Measurements from ENCODE around the gene CADM2.

Gene CADM2

GRCh38 chr3:85037203-85037602, 78.4 kb downstream of the CADM2 start:
- no peak for TF ChIP-seq CTCF (IDR thresholded peaks at IDR 0.05; ENCODE audit: low read length, missing control alignments)
- H3K4me3 ChIP-seq (replicated peaks; ENCODE audit: low read depth, low read length), result no peak overlapping the region
- no peak for DNase-seq (ENCODE audit: low read depth)

GRCh38 chr3:85041001-85041400, 82.2 kb downstream of the CADM2 start:
- no peak overlapping the region for H3K4me3 ChIP-seq (replicated peaks; ENCODE audit: low read depth, low read length)
- TF ChIP-seq CTCF (IDR thresholded peaks at IDR 0.05; ENCODE audit: low read length, missing control alignments), result no peak
- DNase-seq (ENCODE audit: low read depth), result no peak

GRCh38 chr3:85041562-85042055, 82.8 kb downstream of the CADM2 start:
- no peak for DNase-seq (ENCODE audit: low read depth)
- H3K4me3 ChIP-seq (replicated peaks; ENCODE audit: low read depth, low read length), result no peak overlapping the region
- TF ChIP-seq CTCF (IDR thresholded peaks at IDR 0.05; ENCODE audit: low read length, missing control alignments), result no peak

GRCh38 chr3:85050821-85051220, 92.0 kb downstream of the CADM2 start:
- H3K4me3 ChIP-seq (replicated peaks; ENCODE audit: low read depth, low read length), result no peak overlapping the region
- TF ChIP-seq CTCF (IDR thresholded peaks at IDR 0.05; ENCODE audit: low read length, missing control alignments), result no peak
- DNase-seq (ENCODE audit: low read depth), result no peak

- no peak overlapping the region for H3K4me3 ChIP-seq (replicated peaks; ENCODE audit: low read depth, low read length)
- TF ChIP-seq CTCF (IDR thresholded peaks at IDR 0.05; ENCODE audit: low read length, missing control alignments), result no peak
- DNase-seq (ENCODE audit: low read depth), result no peak
Observed at GRCh38 chr3:85051786-85052185, 93.0 kb downstream of the CADM2 start.

- TF ChIP-seq CTCF (IDR thresholded peaks at IDR 0.05; ENCODE audit: low read length, missing control alignments), result no peak
- DNase-seq (ENCODE audit: low read depth), result no peak
- no peak overlapping the region for H3K4me3 ChIP-seq (replicated peaks; ENCODE audit: low read depth, low read length)
Observed at GRCh38 chr3:85053626-85054025, 94.8 kb downstream of the CADM2 start.

GRCh38 chr3:85054579-85054978, 95.8 kb downstream of the CADM2 start:
- no peak for DNase-seq (ENCODE audit: low read depth)
- no peak for TF ChIP-seq CTCF (IDR thresholded peaks at IDR 0.05; ENCODE audit: low read length, missing control alignments)
- no peak overlapping the region for H3K4me3 ChIP-seq (replicated peaks; ENCODE audit: low read depth, low read length)

Data from fibroblast of pulmonary artery (primary cell).